Amygdala (tissue), 56 donors: ENCODE measurements around the gene RLN1.
"Not testable (repeated sequence)": the region's sequence is repeated elsewhere in the genome, so short reads cannot be mapped to it uniquely, and the experiment has no call there.

Experiments used
- DNase-seq, 56 donors: peaks; one replicate each; lab custom pipeline; 2025; lab: John Stamatoyannopoulos, UW

Gene RLN1

GRCh38 chr9:5326893-5327548, 12.7 kb downstream of the RLN1 start:
- DNase-seq: no peak

GRCh38 chr9:5326187-5326586, 13.5 kb downstream of the RLN1 start:
- no peak for DNase-seq

- not testable (repeated sequence) for DNase-seq
Measured at GRCh38 chr9:5321601-5322000, 18.1 kb downstream of the RLN1 start.

GRCh38 chr9:5321058-5321457, 18.6 kb downstream of the RLN1 start:
- DNase-seq: no peak

GRCh38 chr9:5316406-5316805, 23.3 kb downstream of the RLN1 start:
- DNase-seq: not testable (repeated sequence)

GRCh38 chr9:5315187-5315923, 24.3 kb downstream of the RLN1 start:
- no peak for DNase-seq

GRCh38 chr9:5310851-5311250, 28.8 kb downstream of the RLN1 start:
- no peak for DNase-seq

GRCh38 chr9:5305741-5306140, 33.9 kb downstream of the RLN1 start:
- no peak for DNase-seq

- DNase-seq: peak in 5 of 56 donors; percentile 1 to 20 (median 4)
Measured at GRCh38 chr9:5303840-5304795, 35.6 kb downstream of the RLN1 start, which contains the start of gene RLN2. RLN2 (minus strand) TSS chr9:5304716; CDS start chr9:5304580, 136 bp downstream.

- DNase-seq: no peak
Measured at GRCh38 chr9:5301544-5301943, 38.1 kb downstream of the RLN1 start.

- DNase-seq: no peak
Measured at GRCh38 chr9:5292141-5292540, 47.5 kb downstream of the RLN1 start.

GRCh38 chr9:5288591-5288990, 51.1 kb downstream of the RLN1 start:
- no peak for DNase-seq

GRCh38 chr9:5286262-5286661, 53.4 kb downstream of the RLN1 start:
- DNase-seq: no peak
